Fibroblast of skin of left biceps (primary cell): ENCODE results near the gene CCDC158.
"Not testable (repeated sequence)": the region's sequence is repeated elsewhere in the genome, so short reads cannot be mapped to it uniquely, and the experiment has no call there.

Experiments
- DNase-seq, 2 experiments: peaks; one replicate each; pipeline ENCODE4 v3.0.0-alpha.2; 2013; ENCODE audit warnings: low read depth in 2 of 2

Gene CCDC158

DNA sequence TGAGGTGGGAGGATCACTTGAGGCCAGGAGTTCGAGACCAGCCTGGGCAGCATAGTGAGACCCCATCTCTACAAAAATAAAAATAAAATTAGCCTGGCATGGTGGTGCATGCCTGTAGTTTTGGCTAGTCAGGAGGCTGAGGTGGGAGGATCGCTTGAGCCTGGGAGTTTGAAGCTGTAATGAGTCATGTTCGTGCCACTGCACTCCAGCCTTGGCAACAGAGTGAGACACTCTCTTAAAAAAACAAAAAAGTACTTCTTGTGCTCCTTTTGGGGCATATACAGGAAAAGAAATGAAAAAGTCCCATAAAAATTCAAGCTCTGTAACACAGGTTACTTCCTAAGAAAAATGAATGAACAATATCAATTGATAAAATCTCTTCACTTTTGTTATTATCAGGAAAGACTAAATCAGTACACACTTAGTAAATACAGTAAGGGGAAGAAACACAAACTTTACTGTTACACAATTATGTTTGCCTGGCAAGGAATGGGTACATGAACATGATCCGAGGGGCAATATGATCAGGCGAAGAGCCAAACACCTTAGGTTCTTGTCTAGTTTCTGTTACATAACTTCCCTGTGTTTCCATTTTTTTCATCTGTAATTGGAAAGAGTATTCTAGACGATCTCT lies 46.9 kb downstream of the CCDC158 start:
- DNase-seq, result no peak

DNA sequence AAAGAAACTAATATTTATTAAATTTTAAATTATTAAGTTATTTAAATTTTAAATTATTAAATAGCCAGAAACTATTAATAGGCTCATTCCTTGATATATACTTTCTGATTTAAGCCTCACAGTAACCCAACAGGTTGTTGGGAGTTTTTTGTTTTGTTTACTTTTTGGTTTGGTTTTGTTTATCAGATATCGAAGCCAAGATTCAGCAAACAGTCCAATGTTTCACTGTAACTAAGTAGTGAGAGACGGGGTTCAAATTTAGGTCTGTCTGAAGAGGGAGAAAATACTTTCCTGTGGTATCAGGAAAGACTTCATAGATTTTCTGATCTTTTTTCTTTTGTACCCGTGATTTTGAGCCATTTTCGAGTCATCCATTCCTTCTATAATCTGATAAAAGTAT lies 54.2 kb downstream of the CCDC158 start:
- no peak for DNase-seq

DNA sequence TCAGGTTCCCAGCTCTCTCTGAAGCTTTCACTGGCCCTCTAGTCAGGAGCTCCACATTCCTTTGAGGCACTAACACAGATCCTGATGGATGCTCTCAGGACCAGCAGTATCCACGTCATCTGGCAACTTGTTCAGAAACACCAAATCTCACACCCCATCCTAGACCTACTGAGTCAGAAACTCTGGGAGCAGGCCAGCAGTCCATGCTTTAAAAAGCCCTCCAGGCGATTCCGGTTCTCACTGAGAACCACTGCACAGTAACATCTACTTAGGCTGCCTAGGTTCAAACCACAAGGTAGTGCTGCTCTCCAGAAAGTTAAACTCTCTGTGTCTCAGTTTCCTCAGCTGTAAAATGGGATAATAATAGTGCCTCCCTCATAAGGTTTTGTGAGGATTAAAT lies 55.3 kb downstream of the CCDC158 start:
- DNase-seq, result no peak

DNA sequence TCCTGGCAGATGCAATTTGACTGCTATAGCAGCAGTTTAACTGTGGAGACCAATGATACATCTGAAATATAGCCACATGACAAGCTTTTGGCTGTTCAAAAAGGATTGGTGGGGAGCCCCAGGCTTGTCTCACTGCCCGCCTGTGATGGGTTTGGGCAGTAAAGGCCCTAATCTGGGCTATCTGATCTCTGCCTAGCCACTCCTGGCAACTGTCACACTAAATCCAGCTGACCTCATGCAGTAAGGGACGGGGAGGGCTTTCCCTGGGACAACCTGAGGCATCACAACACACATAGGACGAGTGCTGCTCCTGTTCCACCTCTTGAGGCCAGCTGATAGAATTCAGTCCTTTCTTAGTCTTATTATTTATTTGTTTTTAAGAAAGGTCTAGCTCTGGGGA lies 56.2 kb downstream of the CCDC158 start:
- DNase-seq, result no peak

DNA sequence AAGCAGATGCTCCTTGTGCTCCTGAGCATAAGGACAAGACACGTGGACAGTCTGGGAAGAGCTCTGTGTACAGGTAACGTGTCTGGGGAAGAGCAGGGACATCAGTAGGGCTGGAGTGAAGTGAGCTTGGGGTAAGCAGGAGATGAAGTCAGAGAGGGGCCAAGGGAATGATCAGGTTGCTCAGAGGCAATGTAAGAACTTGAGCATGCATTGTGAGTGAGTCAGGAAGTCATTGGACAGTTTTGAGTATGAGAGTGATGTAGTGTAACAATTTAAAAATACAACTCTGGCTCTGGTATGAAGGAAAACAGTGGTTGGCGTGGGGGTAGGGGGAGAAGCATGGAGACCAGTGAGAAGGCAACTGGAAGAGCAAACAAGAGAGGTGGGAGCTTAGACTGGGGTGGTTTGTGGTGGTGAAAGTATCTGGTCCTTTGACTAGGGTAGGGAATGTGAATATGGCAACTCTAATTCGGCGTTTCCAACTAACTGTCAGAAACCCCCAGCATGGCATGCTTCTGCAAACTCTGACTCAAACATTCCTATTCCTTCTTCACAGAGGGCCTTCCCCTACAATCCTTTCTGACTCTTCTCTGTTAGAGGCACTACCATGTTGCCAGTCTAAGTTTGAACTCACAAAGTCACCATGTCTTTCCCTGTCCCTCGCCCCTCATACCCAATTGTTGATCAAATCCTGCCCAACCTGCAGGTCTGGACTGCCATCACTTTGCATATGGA lies 57.2 kb downstream of the CCDC158 start:
- no peak for DNase-seq

DNA sequence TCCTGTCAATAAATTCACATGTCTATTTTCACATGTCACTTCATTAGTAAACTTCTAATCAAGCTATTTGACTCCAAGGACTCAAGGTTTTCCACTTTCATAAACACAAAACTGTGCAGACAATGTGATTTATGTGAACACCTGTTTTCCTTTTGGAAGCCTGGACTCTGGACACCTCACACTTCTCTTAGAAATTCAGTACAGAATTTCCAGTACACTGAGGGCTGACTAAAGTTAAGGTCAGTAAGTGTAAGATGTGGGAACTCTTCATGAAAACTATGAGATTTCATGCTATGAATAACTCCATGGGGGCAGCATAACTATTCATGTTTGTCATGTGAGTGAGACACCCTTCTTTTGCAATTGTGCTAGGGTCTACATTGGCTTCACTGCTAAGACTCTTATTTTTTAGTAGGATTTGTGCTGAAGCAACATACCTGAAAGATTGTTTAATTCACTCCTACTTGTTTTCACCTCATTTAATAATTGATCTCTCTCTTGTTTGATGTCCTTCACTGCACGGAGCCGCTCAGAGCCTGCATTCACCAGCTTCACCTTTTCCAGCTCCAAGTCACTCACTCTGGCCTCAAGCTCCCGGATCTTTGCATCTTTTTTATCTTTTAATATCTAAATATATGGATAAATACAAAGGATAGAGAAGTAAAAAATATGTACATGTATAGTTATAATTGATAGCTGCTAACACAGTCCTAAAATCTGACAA lies 59.1 kb downstream of the CCDC158 start:
- no peak for DNase-seq

DNA sequence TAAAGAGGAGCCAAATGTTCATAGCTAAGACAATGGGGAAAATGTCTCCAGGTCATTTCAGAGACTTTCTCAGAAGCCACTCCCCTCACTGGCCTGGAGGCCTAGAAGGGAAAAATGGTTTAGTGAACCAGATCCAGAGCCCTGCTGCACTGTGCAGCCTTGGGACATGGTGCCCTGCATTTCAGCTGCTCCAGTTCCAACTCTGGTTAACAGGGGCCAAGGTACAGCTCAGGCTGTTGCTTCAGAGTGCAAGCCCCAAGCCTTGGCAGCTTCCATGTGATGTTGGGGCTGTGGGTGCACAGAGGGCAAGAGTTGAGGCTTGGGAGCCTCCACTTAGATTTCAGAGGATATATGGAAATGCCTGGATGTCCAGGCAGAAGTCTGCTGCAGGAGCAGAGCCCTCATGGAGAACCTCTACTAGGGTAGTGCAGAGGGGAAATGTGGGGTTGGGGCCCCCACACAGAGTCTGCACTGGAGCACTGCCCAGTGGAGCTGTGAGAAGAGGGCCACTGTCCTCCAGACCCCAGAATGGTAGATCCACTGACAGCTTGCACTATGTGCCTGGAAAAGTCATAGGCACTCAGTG lies 61.0 kb downstream of the CCDC158 start:
- DNase-seq, result not testable (repeated sequence)

DNA sequence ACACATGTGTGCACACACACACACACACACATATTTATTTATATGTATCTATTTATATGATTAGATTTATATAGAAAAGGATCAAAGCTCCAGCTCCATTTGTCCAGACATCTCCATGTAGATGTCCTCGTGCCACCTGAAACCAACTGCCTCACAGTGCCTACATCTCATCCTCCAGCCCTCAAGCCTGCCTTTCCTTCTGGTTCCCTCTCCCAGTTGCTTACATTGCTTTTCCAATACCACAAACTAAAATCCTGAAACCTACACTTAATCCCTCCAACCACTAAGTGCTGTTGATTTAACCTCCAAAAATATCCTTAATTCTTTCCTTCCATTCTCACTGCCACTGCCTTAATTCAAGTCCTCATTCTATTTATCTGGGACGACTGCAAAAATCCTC lies 63.0 kb downstream of the CCDC158 start:
- no peak for DNase-seq

DNA sequence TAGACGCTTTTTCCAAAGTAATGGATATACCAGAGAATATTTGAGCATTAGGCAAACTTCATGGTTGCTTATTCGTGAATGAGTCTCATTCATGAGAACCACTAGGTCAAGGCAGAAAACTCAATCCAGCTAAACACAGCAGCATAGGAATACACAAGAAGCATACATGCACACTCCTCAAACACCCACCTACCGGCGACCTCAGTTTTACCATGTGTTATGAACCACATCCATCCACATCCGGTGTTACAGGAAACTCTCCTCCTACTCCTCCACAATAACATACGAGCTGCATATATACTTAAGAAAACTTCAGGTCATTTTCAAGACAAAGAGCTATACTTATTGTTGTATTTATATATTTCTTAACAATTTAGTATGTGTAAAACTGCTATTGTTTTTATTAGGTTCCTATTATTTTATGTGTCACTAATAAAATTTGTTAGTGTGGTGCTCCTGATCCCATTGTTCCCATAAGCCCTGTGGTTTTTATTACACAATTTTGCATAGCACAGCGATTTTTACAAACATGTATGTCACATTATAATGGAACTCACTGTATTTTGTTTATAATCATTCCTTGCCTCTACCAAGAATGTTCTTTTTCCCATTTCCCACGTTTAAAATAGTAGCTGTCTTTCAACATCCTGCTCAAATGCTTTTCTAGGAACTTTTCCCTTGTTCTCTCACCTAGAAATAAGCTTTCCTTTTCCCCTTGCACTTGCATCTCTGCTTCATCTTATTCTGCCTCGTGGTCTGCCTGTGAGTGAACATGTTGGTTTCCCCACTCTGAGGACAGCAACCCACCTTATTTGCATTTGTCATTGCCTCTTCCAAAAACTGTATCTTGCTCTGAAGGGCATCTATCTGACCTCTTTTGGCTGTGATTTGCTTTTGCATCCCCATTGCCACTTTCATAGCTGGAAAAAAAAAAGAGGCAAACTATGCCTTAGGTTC lies 66.1 kb downstream of the CCDC158 start:
- DNase-seq, result no peak

DNA sequence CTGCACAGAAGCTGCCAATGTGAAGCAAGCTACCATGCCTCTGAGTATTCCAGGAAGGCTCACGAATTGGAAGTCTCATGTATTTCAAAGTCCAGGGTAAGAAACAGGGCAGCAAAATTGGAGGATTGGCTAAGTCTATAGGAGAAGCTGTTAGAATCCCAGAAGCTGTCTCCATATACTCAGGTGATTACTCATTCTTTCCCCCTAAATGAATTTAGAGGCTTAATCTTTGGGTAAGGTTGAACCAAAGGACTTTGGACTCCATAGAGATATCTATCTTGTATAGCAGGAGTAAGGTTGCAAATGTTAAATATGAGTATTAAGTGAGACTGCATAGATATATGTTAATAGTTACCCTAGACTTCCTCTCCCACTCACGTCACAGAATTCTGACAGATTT lies 78.1 kb downstream of the CCDC158 start:
- DNase-seq, result no peak

DNA sequence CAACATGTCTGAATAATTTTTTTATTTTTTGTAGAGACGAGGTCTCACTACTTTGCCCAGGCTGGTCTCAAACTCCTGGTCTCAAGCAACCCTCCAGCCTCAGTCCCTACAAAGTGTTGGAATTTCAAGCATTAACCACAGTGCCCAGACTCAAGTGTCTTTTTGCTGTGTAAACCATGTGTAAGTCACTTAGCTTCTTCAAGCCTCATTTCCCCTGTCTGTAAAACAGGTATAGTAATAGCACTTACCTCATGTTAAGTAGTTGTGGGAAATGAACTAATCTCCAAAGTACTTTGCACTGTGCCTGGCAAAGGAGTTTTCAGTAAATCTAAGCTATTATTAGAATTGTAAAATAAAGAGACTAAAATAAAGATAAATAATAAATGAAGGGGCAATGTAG lies 78.8 kb downstream of the CCDC158 start:
- no peak for DNase-seq

DNA sequence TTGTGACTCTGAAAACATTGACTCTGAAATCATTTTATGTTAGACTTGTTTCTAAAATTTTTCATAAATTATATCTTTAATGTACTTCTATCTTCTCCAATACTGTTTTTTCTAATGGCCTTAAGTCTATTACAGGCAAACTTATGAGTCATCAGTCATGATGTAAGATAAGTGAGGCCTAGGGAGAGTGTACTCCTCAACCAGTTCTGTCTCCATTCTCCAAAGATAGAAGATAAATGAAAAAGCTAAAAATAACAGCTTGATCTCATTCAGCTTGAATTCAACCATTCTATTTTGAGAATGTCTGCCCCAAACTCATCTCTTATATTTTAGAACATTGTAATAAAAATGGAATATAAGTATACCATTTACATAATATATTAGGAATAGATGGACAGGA lies 79.9 kb downstream of the CCDC158 start:
- peak; percentile 19 to 21 for DNase-seq

DNA sequence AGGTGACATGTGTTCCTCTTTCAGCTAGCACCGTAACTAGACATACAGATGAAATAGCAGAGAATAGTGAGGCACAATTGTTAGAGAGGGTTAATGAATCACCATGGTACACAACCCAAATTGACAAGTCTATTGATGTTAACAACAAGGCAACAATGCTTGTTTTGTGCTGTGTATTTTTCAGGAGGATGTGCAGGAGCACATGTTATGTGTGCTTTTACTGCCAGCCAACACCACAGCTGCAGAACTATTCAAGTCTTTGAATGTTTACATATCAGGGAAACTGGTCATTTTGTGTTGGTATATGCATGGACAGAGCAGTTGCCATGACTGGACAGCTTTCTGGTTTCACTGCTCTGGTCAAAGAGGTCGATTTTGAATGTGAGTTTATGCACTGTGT lies 81.6 kb downstream of the CCDC158 start:
- no peak for DNase-seq

DNA sequence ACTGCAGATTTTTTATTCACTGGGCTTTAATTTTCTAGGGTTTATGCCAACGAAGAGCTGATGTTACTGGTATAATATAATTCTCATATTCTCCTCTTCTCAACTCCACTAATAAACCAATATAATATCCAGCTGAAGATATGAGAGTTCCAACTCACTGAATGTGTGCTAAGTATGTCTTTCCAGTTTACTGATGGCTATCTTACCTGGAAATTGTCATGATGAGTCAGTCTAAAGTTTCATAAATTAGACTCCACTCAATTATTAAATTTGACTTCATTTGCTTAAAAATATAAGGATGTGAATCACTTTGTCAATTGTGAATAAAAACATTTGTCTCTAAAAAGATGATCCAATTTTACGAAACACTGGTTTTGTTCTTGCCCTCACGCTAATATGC lies 86.1 kb downstream of the CCDC158 start:
- no peak for DNase-seq

DNA sequence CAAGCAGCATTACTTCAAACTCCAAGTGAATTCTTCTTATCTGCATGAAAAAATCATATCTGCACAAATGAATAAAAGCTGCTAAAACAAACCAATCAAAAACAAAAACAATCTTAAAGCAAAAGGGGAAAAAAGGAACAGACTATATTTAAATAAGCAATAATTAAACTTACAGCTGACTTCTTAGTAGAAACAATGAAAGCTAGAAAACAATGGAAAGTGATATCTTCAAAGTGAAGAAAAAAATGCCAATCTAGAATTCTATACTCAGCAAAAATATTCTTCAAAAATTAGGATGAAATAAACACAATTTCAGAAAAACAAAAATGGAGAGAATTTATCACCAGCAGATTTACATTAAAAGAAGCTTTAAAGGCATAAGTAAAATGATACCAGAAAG lies 94.4 kb downstream of the CCDC158 start:
- DNase-seq, result no peak

DNA sequence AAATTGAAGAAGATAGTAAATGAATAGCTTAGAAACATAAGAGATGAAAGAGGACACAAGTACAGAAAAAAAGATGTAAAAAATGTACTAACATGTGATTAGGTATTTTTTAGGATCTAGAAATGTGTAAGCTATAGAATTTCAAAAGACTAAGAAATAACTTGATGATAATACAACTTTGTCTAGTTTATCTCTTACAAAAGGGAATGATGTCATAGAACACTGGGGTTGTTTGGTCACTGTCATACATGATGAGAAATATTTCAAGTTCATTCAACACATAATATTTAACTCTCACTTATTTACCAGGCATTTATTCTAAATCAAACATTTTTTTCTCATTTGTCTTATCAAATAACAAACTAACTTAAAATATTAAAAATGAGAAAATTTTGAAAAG lies 95.9 kb downstream of the CCDC158 start:
- no peak for DNase-seq

DNA sequence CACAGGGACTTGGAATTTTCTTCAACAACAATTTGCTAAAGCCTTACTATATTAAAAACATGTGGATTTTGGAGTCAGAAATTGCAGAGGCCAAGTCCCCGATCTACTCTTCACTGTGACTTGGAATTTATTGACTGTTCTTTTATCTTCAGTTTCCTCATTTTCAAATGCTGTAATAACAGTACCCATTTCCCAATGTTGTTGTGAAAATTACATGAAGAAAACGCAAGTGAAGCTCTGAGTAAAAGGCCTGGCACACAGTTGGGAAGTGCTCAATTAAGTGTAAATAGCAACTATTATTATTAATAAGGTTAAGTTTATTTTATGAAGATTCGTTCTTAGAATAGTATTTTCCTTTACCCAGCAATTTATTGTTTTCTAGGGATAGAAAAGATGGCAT lies 98.7 kb downstream of the CCDC158 start:
- no peak for DNase-seq

DNA sequence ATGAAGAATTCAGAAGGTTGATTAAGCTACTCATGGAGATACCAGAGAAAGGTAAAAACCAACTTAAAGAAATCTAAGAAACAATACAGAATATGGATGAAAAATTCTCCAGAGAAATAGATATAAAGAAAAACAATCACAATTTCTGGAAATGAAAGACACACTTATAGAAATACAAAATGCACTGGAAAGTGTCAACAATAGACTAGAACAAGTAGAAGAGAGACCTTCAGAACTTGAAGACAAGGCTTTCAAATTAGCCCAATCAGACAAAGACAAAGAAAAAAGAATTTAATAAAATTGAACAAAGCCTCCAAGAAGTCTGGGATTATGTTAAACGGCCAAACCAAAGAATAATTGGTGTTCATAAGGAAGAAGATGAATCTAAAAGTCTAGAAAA lies 104.8 kb downstream of the CCDC158 start:
- no peak for DNase-seq

DNA sequence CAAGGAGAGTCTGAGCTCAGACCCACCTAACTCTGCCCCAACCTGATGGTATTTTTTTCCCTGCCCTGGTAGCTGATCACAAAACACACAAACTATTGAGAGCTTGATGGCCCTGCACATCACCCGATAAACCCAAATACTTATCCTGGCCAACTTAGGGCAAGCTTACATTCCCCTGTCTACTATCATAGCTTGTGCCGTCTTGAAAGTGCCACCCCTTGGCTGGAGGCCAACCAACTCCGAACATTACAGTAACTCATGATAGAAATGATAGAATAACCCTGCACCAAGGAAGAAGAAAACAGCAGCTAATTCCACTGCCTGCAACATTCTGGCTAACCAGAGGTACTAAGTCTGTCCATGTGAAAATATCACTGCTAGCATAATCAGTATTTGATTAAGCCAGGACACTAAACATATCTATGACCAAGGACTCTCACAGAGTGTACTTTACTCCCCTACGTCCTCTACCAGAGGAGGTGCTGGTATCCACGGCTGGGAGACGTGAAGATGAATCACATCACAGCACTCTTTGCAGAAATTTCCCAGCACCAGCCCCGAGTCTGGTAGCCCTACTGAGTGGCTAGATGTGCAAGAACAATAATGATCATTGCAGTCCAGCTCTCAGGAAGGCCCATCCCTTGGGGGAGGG lies 105.5 kb downstream of the CCDC158 start:
- no peak for DNase-seq

DNA sequence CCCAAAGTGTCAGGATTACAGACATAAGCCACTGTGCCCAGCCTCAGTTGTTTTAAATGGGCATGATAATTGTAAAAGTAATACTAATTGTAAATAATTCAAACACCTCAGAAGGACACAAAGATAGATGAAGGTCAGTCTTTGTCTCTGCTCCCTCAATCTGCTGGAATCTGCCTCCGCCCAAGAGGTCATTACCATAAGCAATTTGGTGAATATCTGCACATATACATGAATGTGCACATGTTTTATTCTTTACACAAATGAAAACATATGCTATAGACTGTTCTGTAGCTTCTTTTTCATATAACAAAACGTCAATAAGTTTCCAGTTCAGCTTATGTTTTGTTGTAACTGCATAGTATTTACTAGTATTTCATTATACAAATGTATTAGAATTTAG lies 107.4 kb downstream of the CCDC158 start:
- DNase-seq, result no peak

DNA sequence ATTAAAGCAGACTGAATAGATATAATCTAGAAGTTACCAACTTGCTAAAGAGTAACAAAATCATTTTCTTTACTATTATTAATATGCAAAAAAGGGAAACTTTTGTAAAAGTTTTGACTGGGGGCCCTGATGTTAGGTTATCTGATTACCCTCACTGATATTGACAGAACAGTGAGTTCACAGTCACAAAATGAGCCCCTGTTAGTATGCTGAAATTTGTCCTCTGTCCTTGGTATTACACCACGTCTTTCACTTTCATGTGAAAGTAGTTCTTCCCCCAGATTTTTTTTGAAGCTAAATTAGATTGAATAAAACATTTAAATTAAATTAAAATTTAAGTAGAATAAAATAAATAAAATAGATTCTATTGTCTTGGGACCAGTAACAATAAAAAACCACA lies 108.5 kb downstream of the CCDC158 start:
- DNase-seq, result no peak
